LNCaP clone FGC (cell line): ENCODE results near the gene SCOC.

Source experiments
- DNase-seq: peaks from one replicate; pipeline ENCODE4 v3.0.0-alpha.2; 2011; ENCODE audit warnings: low read depth
- H3K4me3 ChIP-seq: 2 replicates; pipeline ENCODE4 v1.5.1; 2011; ENCODE audit warnings: mild to moderate bottlenecking, low read depth, low read length, control low read depth
- CTCF ChIP-seq: IDR thresholded peaks from 2 replicates; pipeline ENCODE4 v1.5.1; 2012; ENCODE audit warnings: mild to moderate bottlenecking; ENCODE audit not compliant: control insufficient read depth, insufficient read depth; ENCODE audit errors: extremely low read depth

Gene SCOC

GRCh38 chr4:140346136-140346535, 27.3 kb upstream of the SCOC start:
- no peak for DNase-seq
- no peak overlapping the region for H3K4me3 ChIP-seq
- TF ChIP-seq CTCF = no peak

GRCh38 chr4:140349816-140350215, 23.6 kb upstream of the SCOC start:
- no peak for DNase-seq
- H3K4me3 ChIP-seq = no peak overlapping the region
- TF ChIP-seq CTCF = no peak

GRCh38 chr4:140351093-140352075, 22.1 kb upstream of the SCOC start:
- TF ChIP-seq CTCF = no peak
- no peak for DNase-seq
- no peak overlapping the region for H3K4me3 ChIP-seq

GRCh38 chr4:140353786-140354185, 19.7 kb upstream of the SCOC start:
- H3K4me3 ChIP-seq = no peak overlapping the region
- TF ChIP-seq CTCF = no peak
- no peak for DNase-seq

GRCh38 chr4:140355288-140355687, 18.2 kb upstream of the SCOC start:
- H3K4me3 ChIP-seq = no peak overlapping the region
- no peak for TF ChIP-seq CTCF
- no peak for DNase-seq

GRCh38 chr4:140357868-140358267, 15.6 kb upstream of the SCOC start:
- DNase-seq = no peak
- TF ChIP-seq CTCF = no peak
- H3K4me3 ChIP-seq = no peak overlapping the region
